AG09309 (cell line): ENCODE data around the gene SH3RF2.

Source experiments
- DNase-seq: peaks from one replicate; pipeline ENCODE4 v3.0.0-alpha.2; 2010; ENCODE audit warnings: low read depth
- H3K4me3 ChIP-seq: 2 replicates; pipeline ENCODE4 v1.5.1; 2011; ENCODE audit warnings: mild to moderate bottlenecking, low read depth, low read length, moderate library complexity; ENCODE audit not compliant: control insufficient read depth
- CTCF ChIP-seq: IDR thresholded peaks from 2 replicates; pipeline ENCODE4 v1.5.1; 2011; ENCODE audit warnings: mild to moderate bottlenecking, low read depth, low read length, inconsistent platforms; ENCODE audit not compliant: insufficient read depth, control insufficient read depth; ENCODE audit errors: missing control alignments

SH3RF2 gene

GRCh38 chr5:145902421-145902820 lies 34.0 kb upstream of the SH3RF2 start:
- no peak overlapping the region for H3K4me3 ChIP-seq
- no peak for TF ChIP-seq CTCF
- no peak for DNase-seq

- TF ChIP-seq CTCF, result peak; percentile 24
- no peak for DNase-seq
Measured at GRCh38 chr5:145903113-145903512, 33.3 kb upstream of the SH3RF2 start.

GRCh38 chr5:145903867-145904266 lies 32.5 kb upstream of the SH3RF2 start:
- H3K4me3 ChIP-seq, result no peak overlapping the region
- DNase-seq, result peak; percentile 79
- TF ChIP-seq CTCF, result no peak

More at GRCh38 chr5:145903113-145903512, 33.3 kb upstream of the SH3RF2 start:
- no peak overlapping the region for H3K4me3 ChIP-seq

GRCh38 chr5:145904743-145905142 lies 31.6 kb upstream of the SH3RF2 start:
- no peak for DNase-seq
- no peak for TF ChIP-seq CTCF
- no peak overlapping the region for H3K4me3 ChIP-seq

- TF ChIP-seq CTCF, result no peak
- no peak overlapping the region for H3K4me3 ChIP-seq
- no peak for DNase-seq
Measured at GRCh38 chr5:145906401-145906800, 30.0 kb upstream of the SH3RF2 start.

- TF ChIP-seq CTCF, result peak; percentile 30
- no peak for DNase-seq
- no peak overlapping the region for H3K4me3 ChIP-seq
Measured at GRCh38 chr5:145908206-145908960, 28.0 kb upstream of the SH3RF2 start.
